SK-N-SH (cell line): ENCODE results near the gene PLEKHB1.

Source experiments
- CTCF ChIP-seq: fragments of 200-600 bp; sonication (generic); IDR thresholded peaks from 2 replicates; pipeline ENCODE4 v1.6.1; 2017; ENCODE audit warnings: antibody characterized with exemption, mild to moderate bottlenecking, moderate library complexity
- JUND ChIP-seq: IDR thresholded peaks from 2 replicates; pipeline ENCODE4 v1.4.0; 2012
- RFX5 ChIP-seq: IDR thresholded peaks from 2 replicates; pipeline ENCODE4 v1.6.1; 2012; ENCODE audit warnings: mild to moderate bottlenecking, improper control_type of control experiment, low read length
- USF1 ChIP-seq: IDR thresholded peaks from 2 replicates; pipeline ENCODE4 v1.4.0; 2012; ENCODE audit warnings: low read depth, borderline replicate concordance

GRCh38 chr11:73660497-73661034 lies 14.2 kb downstream of the PLEKHB1 start:
- no peak for TF ChIP-seq RFX5
- TF ChIP-seq CTCF = no peak
- TF ChIP-seq JUND = no peak
- TF ChIP-seq USF1 = no peak
